Activated naive CD4-positive, alpha-beta T cell treated with anti-CD3 and anti-CD28 coated beads, Interleukin-2, amount 50 U/mL, for 72 hours (primary cell): ENCODE results near the gene MAP3K12. TPM values are rescaled to one million over a fixed set of nuclear protein-coding genes. Genes with fewer than 3 reads are reported as not detected.
"Not testable (repeated sequence)": the region's sequence is repeated elsewhere in the genome, so short reads cannot be mapped to it uniquely, and the experiment has no call there.

Source experiments
- ATAC-seq, 2 donors: fragments of 150-1000 bp; cut with Tn5 transposase; 2 replicates each; pipeline ENCODE4 v1.10.0; 2021; ENCODE audit warnings: mild to moderate bottlenecking in 2 of 2, moderate library complexity in 2 of 2
- DNase-seq, 2 donors: peaks; one replicate each; pipeline ENCODE4 v3.0.0; 2021 to 2022; ENCODE audit warnings: low spot score in 2 of 2
- H3K27ac Mint-ChIP-seq, 2 donors: one replicate each; pipeline ENCODE4 v1.8.0; 2022; ENCODE audit warnings: mild to moderate bottlenecking in 2 of 2, mixed read lengths in 2 of 2
- H3K36me3 Mint-ChIP-seq, 2 donors: one replicate each; pipeline ENCODE4 v1.8.0; 2022; ENCODE audit warnings: mixed read lengths in 2 of 2
- H3K9me3 Mint-ChIP-seq, 2 donors: one replicate each; pipeline ENCODE4 v1.8.0; 2022; ENCODE audit warnings: mixed read lengths in 2 of 2
- total RNA-seq, 2 donors: library from RNA; stranded (reverse); gene quantifications; one replicate each; pipeline ENCODE4 v1.2.3, GENCODE V29; 2022

MAP3K12 gene
- total RNA-seq, 2 donors from 2014 or later: 9.5 to 21.7 TPM

- H3K9me3 Mint-ChIP-seq: no peaks in the 10 kb centered on the region
- peak overlapping the region in 1 of 2 donors; percentile 86 for H3K27ac Mint-ChIP-seq
- ATAC-seq (no peak), DNase-seq (no peak)
- H3K36me3 Mint-ChIP-seq: peaks cover 31 to 59% of the 10 kb centered on the region in 2 donors
Measured at GRCh38 chr12:53465679-53466078, 33.6 kb downstream of the MAP3K12 start.

GRCh38 chr12:53464685-53465418 lies 34.4 kb downstream of the MAP3K12 start:
- H3K9me3 Mint-ChIP-seq: no peaks in the 10 kb centered on the region
- DNase-seq: no peak
- peaks cover 38 to 64% of the 10 kb centered on the region in 2 donors for H3K36me3 Mint-ChIP-seq
- peak in 1 of 2 donors; percentile 12 for ATAC-seq
- H3K27ac Mint-ChIP-seq: peak overlapping the region in 1 of 2 donors; percentile 86

- no peaks in the 10 kb centered on the region for H3K9me3 Mint-ChIP-seq
- H3K27ac Mint-ChIP-seq: peak overlapping the region in 1 of 2 donors; percentile 73
- DNase-seq (no peak), ATAC-seq (peak in 1 of 2 donors; percentile 25)
- H3K36me3 Mint-ChIP-seq: peaks cover 41 to 72% of the 10 kb centered on the region in 2 donors
Measured at GRCh38 chr12:53463802-53464560, 35.3 kb downstream of the MAP3K12 start.

GRCh38 chr12:53462935-53463334 lies 36.3 kb downstream of the MAP3K12 start:
- DNase-seq: no peak
- Mint-ChIP-seq H3K9me3 (no peaks in the 10 kb centered on the region), H3K36me3 (peaks cover 41 to 72% of the 10 kb centered on the region in 2 donors), H3K27ac (no peak overlapping the region)
- ATAC-seq: peak in 1 of 2 donors; percentile 4

GRCh38 chr12:53461591-53461990 lies 37.7 kb downstream of the MAP3K12 start:
- peaks cover 35 to 64% of the 10 kb centered on the region in 2 donors for H3K36me3 Mint-ChIP-seq
- DNase-seq: no peak
- no peak for ATAC-seq

GRCh38 chr12:53461059-53461458 lies 38.2 kb downstream of the MAP3K12 start:
- H3K36me3 Mint-ChIP-seq: peaks cover 34 to 62% of the 10 kb centered on the region in 2 donors
- peak overlapping the region in 1 of 2 donors; percentile 88 for H3K27ac Mint-ChIP-seq
- DNase-seq (no peak), ATAC-seq (no peak)
- H3K9me3 Mint-ChIP-seq: no peaks in the 10 kb centered on the region

More at GRCh38 chr12:53461591-53461990, 37.7 kb downstream of the MAP3K12 start:
- Mint-ChIP-seq H3K9me3 (no peaks in the 10 kb centered on the region), H3K27ac (peak overlapping the region in 1 of 2 donors; percentile 23)

GRCh38 chr12:53459097-53459496 lies 40.2 kb downstream of the MAP3K12 start:
- DNase-seq: no peak
- no peaks in the 10 kb centered on the region for H3K9me3 Mint-ChIP-seq
- H3K27ac Mint-ChIP-seq: peak overlapping the region in 1 of 2 donors; percentile 97
- H3K36me3 Mint-ChIP-seq: peaks cover 44 to 77% of the 10 kb centered on the region in 2 donors
- no peak for ATAC-seq

- ATAC-seq: no peak
- peaks cover 44 to 76% of the 10 kb centered on the region in 2 donors for H3K36me3 Mint-ChIP-seq
Measured at GRCh38 chr12:53456654-53457366, 42.4 kb downstream of the MAP3K12 start.

GRCh38 chr12:53454707-53455106 lies 44.6 kb downstream of the MAP3K12 start:
- ATAC-seq: no peak
- peak overlapping the region; percentile 94 to 98 for H3K27ac Mint-ChIP-seq
- no peaks in the 10 kb centered on the region for H3K9me3 Mint-ChIP-seq
- peaks cover 33 to 59% of the 10 kb centered on the region in 2 donors for H3K36me3 Mint-ChIP-seq
- DNase-seq: no peak

More at GRCh38 chr12:53456654-53457366, 42.4 kb downstream of the MAP3K12 start:
- no peak for DNase-seq
- H3K9me3 Mint-ChIP-seq: no peaks in the 10 kb centered on the region
- H3K27ac Mint-ChIP-seq: peak overlapping the region in 1 of 2 donors; percentile 87

GRCh38 chr12:53453953-53454640 lies 45.2 kb downstream of the MAP3K12 start:
- no peak for ATAC-seq
- Mint-ChIP-seq H3K27ac (peak overlapping the region; percentile 94 to 98), H3K9me3 (no peaks in the 10 kb centered on the region), H3K36me3 (peaks cover 32 to 53% of the 10 kb centered on the region in 2 donors)
- no peak for DNase-seq

- H3K27ac Mint-ChIP-seq: peak overlapping the region; percentile 94 to 98
- ATAC-seq (peak; percentile 29 to 48), DNase-seq (peak; percentile 69 to 76)
- H3K9me3 Mint-ChIP-seq: no peaks in the 10 kb centered on the region
- peaks cover 32 to 54% of the 10 kb centered on the region in 2 donors for H3K36me3 Mint-ChIP-seq
Measured at GRCh38 chr12:53452159-53453077, 46.8 kb downstream of the MAP3K12 start.

GRCh38 chr12:53451661-53452158 lies 47.5 kb downstream of the MAP3K12 start, which contains the start of gene PCBP2:
Gene PCBP2, plus strand, starts transcription at chr12:53452102. Its CDS starts 2,699 bp downstream, at chr12:53454801.
- Mint-ChIP-seq H3K9me3 (no peaks in the 10 kb centered on the region), H3K36me3 (peaks cover 32 to 52% of the 10 kb centered on the region in 2 donors), H3K27ac (peak within 1 kb of the TSS; percentile 94 to 98)
- peak; percentile 94 to 96 for DNase-seq
- peak; percentile 96 to 98 for ATAC-seq

GRCh38 chr12:53450936-53451335 lies 48.3 kb downstream of the MAP3K12 start:
- DNase-seq (no peak), ATAC-seq (no peak)
- Mint-ChIP-seq H3K27ac (peak overlapping the region in 1 of 2 donors; percentile 94), H3K9me3 (no peaks in the 10 kb centered on the region), H3K36me3 (peaks cover 32 to 55% of the 10 kb centered on the region in 2 donors)

- H3K9me3 Mint-ChIP-seq, DNase-seq, ATAC-seq: not testable (repeated sequence)
- Mint-ChIP-seq H3K27ac (peak overlapping the region; percentile 67 to 88), H3K36me3 (peaks cover 9 to 61% of the 10 kb centered on the region in 2 donors)
Measured at GRCh38 chr12:53444593-53445325, 54.5 kb downstream of the MAP3K12 start.
